Right kidney (tissue), 1 donor: ENCODE data around the gene MTERF2.
"Not testable (repeated sequence)": the region's sequence is repeated elsewhere in the genome, so short reads cannot be mapped to it uniquely, and the experiment has no call there.

Source experiments
- DNase-seq: peaks from one replicate; pipeline ENCODE4 v3.0.0-alpha.2; 2016

MTERF2 gene

DNA sequence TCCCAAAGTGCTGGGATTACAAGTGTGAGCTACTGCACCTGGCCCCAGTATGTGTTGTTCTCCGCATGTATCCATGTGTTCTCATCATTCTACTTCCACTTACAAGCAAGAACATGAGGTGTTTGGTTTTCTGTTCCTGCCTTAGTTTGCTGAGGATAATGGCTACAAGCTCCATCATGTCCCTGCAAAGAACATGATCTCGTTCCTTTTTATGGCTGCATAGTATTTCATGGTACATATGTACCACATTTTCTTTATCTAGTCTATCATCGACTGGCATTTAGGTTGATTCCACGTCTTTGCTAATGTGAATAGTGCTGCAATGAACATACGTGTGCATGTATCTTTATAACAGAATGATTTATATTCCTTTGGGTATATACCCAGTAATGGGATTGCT is 9.2 kb upstream of the MTERF2 start:
- DNase-seq, result not testable (repeated sequence)

DNA sequence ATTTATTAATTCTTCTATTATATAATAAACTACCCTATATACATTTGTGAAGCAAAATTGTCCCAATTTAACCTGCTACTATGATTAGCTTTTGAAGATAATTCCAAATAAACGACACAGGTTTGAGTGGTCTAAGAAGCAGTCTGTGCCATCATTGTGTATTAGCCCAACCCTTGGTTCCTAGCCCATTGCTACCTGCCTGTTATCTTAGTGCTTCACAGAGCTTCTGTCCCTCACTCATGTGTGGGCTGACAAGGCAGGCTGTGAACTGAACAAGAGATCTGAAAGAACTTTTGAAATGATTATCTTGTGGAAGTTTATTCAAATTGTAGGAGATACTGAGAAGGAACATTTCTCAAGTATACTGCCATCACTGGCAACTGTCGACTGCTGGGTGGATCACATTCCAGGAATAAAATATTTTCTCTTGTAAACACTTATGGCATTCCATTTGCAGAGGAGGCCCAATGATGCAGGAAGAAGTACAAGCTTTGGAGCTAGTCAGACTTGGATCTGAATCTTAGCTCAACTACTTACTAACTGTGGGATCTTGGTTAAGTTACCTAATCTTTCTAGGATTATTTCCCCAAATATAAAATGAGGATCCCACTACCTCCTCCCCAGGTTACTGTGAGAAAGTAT is 7.8 kb upstream of the MTERF2 start:
- no peak for DNase-seq

DNA sequence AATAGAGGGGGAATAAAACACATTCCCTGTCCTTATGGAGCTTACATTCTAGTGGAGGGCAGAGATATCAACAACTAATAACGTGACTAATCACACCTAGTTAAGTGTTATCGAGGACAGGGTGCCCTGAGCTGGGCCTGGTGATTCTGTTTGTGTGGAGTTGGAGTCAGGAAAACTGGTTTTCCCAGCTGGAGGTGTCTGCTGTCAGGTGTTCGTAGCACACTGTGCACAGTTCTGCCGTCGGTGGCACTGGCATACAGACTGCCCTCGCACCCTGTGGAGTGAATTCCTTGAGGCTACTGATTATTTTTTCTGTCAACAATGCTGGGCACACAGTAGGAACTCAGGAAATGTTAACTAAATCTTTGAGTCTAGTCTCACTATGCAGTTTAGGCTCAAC is 900 bp upstream of the MTERF2 start:
- DNase-seq, result no peak

DNA sequence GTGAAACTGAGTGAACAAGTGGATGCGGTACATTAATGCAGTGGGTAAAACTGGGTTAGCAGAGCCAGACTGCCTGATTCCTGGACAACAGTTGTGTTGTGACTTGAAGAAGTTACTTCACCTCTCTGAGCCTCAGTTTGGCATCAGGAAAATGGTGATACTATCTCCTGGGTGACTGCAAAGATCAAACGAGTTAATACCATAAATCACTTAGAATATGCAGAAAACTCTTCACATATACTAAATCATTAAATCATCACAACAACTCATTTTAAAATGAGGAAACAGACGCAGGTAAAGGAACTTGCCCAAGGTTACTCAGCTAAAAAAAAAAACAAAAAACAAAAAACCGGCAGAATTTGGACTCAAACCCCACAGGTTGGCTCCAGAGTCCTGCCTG is 811 bp downstream of the MTERF2 start:
- no peak for DNase-seq

DNA sequence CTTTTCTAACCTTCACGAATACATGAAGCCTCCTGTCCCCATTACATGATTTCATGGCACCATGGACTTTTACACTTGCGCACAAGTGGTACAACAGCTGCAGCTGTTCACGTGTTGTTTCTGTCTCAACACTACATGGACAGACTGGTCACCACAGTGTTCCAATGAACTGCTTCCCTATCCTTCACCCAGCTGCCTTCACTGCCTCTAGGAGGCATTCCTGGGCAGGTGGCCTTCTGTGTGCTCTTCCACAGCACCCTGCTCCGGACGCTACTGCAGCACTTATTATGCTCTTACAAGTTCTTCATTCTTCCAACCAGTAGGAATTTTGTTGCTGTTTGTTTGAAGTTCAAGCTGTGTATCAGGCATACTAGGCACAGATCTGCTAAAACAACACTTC is 1.5 kb downstream of the MTERF2 start:
- no peak for DNase-seq

DNA sequence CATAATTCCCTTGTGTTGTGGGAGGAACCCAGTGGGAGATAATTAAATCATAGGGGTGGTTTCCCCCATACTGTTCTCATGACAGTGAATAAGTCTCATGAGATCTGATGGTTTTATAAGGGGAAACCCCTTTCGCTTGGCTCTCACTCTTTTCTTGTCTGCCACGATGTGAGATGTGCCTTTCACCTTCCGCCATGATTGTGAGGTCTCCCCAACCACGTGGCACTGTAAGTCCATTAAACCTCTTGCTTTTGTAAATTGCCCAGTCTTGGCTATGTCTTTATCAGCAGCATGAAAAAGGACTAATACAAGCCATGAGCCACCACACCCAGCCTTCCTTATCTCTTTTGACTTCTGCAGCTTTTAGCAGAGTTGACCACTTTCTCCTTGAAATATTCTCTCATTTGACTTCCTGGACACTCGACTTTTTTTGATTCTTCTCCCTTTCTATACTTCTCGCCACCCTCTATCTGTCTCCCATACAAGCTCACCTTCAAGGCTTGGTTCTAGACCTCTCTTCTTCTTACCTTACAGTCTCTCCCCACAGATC is 2.3 kb downstream of the MTERF2 start:
- no peak for DNase-seq

DNA sequence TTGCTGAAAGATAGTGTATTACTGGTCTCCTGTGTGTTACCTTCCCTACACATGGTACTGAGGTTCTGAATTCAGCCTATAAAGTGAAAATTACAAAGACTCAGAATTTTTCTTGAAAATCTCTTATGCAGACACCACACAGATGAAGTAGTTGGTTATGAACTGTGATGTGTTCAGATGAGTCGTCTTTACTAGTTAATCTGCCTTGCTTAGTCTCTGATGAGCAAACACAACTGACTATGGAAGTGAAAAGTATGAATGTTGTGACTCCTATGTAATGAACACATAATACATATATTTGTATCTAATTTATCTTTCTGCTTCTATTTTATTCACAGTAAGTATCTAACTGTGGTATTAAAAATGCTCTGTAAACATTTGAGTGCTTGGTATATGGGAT is 4.7 kb downstream of the MTERF2 start:
- DNase-seq, result no peak

DNA sequence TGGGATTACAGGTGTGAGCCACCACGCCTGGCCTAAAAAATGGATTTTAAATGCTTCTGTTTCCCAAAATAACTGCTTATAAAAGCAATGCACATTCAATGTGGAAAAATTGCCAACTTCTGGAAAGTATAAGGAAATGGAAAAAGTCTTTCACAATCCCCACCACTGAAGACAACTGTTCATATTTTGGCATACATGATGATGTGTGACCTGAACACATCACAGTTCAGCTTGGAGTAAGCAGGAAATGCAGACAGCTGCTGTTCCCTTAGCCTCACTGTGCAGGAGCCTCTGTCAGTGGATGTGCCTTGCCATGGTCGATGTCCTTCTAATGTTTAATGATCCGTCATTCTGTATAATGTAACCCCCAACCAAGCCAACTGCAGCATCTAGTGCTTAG is 5.2 kb downstream of the MTERF2 start:
- DNase-seq, result no peak

DNA sequence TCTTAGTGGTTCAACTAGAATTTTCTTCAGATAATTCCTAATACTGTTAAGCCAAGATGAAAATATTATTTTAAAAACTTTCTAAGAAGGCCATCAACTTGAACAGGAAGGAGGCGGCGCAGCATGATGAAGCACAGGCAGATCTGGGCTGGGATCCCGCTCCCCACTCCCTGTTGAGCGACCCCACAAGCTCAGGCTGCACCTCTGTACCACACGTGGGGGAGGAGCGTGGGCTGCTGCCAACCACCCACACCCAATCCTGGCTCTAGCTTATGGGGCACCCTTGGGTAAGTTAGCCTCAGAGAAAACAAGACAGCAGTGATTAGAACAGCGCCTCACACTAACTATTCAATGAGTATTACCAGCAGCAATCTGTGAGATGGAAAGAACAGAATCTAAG is 6.0 kb downstream of the MTERF2 start:
- DNase-seq, result no peak

DNA sequence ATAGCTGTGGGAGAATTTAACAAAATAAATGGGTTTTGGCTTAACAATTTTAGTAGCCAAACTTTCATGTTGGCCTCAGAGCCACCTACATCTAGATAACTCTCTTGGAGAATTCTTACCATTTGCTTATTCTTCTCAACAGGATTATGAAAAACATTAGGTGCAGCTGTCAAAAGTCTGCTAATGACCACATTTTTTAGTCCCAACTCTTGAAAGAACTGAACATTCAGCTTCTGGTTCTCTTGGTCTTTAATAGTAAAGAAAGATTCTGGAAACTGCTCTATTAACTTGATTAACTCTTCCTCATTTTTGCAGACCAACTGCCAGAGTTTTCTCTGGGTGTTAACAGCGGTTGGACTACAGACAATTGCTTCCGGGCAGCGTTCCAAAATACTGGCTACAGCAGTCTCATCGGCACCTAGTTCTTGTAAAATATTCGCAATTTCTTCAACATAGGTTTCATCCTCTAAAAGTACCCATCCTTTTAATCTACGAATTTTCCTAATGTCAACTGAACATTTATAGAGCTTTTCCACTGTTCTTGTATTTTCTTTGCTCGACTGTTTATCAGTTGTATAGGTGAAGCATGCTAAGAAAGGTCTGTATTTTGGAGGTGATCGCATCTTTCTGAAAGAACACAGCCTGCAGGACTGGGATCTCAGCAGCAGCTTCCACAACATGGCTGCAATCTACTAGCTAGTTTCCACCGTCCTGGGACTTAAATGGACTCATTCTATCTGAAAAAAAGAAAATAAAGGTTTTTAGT is 8.7 kb downstream of the MTERF2 start:
- no peak for DNase-seq

DNA sequence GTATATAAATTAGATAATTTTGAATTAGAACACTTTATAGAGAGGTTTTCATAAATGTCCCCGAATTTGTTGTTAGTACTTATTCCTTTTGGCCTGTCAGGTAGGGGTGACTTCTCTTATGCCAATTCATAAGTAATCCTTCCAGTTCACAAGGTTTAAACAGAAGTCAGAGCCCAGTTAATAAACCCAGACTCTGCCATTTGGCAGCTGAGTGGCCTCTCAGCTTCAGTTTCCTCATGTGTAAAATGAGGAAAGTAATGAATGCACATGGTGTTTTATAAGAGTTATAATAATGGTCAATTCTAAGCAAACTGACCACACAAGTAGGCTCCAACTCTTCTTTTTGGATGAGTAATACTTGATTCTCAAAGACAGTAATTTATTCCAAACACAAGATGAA is 10.3 kb downstream of the MTERF2 start:
- DNase-seq, result no peak

DNA sequence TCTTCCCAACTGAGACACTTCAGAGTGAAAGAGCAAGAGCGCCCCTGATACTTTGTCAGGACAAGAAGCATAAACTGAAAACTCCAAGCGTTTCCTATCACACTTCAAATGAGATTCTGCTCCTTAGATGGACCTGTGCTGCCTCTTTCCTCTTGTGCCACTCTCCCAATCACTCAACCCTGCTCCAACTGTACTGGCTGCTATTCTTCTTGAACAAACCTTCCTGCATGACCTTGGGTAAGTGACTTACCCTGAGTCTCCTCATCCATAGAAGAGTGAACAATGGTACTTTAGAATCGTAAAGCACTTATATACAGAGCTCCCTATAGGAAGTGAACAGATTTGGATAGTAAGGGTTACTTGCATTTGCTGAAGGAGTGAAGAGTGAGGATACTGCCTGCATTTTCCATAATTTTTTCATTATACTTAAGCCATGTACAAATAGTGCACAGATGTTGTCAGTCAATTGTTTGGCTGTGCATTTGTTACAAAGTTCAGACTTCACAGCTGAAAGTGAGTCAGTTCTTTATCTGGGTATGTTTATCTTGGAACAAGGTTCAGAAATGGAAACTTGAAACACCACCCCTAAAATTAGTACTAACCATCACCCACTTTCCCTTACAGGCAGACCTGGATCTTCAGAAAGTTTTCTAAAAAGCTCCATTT is 10.8 kb downstream of the MTERF2 start:
- DNase-seq, result no peak

DNA sequence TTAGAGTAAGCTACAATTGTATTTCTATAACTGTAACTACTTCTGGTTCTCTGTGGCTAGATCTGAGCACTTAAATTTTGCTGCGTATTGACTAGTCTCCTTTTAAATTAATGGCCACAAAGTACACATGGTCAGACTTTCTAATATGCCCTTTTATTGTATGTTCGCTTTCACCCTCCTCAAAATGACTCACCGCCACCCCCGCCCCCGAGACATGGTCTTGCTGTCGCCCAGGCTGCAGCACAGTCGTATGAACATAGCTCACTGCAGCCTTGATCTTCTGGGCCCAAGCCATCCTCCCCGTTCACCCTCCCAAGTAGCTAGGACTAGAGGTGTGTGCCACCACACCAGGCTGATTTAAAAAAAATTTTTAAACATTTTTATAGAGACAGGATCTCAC is 11.8 kb downstream of the MTERF2 start:
- no peak for DNase-seq

DNA sequence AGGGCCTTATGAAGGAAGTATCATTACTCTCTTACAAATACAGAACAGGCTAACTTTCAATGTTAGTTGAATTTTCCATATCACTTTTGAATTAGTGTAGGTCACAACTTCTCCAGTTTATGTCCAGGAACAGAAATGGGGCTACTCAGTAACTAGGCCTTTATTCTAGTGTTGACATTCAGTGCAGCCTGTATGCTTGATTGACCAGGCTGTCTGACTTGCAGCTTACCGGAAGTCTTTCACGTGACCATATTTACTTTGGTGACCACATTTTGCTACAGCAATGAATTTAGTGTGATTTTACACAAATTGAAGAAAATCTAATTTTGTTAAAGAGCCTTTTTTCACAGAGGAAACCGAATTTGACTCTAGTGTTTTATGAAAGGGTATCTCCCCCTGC is 12.4 kb downstream of the MTERF2 start:
- DNase-seq, result no peak

DNA sequence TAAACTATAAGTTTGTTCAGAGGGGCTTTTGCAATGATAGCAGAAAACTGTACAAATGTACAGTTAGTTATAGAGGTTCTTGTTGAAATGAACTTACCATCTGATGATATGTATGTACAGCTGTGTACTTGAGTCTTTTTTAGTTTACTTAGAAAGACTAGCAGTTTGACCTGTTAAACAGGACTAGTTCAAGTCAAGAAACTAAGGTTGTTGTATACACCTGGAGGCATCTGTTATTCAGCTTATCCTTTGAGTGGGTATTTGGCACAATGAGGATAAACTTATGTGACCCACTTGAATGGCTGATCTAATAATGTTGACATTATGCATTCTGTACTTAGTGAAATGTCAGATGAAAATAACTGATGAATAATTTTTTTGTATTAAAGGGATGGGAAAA is 13.4 kb downstream of the MTERF2 start:
- DNase-seq, result no peak

DNA sequence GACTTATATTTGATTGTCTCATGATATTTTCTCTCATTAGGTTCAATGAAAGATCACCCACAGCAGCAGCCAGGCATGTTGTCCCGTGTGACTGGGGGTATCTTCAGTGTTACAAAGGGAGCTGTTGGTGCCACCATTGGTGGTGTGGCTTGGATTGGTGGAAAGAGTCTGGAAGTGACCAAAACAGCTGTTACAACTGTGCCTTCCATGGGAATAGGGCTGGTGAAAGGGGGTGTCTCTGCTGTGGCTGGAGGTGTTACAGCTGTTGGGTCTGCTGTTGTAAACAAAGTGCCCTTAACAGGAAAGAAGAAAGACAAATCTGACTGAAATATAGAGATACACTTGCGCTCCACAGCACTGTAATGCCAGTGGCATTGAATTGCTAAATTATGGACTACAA is 15.9 kb downstream of the MTERF2 start:
- no peak for DNase-seq

DNA sequence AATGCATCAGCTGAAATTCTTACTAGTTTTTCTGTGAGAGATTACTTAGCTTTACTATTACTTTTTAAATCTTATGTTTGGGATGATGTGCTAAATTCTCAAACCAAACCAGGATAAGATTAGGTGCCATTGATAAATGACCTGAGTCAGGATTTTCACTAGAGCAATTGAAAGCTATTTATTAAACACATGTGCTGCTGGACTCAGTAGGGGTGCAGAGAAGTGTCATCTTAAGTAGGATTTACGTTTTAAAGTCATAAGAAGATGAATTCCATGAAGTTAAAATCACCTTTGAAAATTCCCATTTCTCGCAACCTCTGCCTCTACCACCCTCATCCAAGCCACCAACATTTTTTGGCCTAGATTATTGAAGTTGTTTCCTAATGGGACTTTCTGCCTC is 22.4 kb downstream of the MTERF2 start:
- no peak for DNase-seq

DNA sequence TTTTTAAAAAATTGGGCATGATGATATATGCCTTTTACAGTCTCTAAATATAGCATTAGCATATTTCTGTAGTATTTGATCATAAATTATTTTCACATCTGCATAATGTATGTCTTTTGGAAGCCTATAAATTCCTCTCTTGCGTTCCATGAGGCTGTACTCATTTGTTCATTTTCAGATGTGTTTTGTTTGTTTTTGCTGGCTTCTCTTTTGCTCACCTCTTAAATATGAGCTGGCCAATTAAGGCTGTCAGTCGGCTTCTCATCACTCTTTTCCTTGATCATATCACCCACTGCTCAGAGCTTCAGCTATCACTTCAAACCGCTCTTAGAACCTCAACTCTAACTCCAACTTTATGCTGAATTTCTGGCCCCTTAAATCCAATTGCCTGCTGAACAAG is 24.7 kb downstream of the MTERF2 start:
- no peak for DNase-seq

DNA sequence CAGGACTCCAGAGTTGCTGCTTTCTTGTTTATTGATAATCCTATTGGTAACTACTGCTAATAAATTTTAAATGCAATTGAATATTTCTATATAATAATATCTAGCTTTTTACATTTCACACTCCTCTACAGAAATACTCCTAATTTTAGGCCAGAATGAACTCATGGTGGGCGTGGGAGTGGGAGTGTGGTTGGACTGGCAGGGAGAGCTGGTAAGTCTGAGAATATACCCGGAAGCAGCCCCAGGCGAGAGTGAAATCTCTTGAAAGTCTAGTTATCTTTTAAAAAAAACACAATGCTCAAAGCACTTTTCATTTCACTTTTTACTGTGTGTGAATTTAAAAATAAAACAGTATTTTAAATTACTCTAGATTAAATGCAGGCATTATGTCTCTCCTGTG is 26.5 kb downstream of the MTERF2 start:
- no peak for DNase-seq

DNA sequence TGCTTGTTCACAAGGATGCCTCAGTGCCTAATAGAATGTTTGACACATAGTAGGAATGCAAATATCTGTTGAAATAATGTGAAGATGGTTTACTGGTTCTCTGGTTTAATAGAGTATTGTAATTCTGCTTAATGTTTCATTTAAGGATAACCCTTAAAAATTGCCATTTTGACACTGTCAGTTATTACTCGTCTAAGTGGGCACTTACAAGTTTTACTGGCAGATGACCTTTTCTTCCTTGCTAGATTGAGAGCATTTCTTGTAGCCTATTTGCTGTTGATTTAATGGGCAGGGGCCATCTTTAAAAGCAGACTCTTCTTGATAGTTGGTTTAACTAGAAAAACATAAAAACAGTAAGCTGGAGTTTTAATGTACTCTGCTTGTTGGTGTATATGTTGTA is 29.4 kb downstream of the MTERF2 start:
- DNase-seq, result no peak

DNA sequence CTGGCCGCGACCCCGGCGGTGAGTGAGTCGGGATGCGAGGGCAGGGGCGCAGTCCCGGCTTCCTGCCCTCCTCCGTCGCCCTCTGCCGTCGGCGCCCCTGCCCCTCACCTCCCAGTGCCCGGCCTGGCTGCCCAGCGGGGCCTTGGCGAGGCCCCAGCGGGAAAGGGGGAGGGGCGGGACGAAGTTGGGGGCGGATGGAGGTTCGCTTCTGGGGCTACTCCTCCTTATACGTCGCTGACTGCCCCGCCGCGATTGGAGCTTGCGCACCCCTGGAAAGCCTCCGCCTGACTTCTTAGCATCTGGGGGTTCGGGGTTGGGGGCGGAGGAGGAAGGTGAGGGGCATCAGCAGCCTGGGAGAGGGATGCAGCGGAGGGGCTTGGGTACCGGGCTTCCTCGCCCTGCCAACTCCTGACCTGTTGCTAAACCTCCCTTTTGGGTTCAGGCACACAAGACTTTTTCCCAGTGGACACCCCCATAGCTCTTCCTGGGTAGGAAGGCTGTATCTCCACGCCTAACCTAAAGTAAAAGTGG is 30.8 kb downstream of the MTERF2 start:
- DNase-seq, result peak; percentile 97

DNA sequence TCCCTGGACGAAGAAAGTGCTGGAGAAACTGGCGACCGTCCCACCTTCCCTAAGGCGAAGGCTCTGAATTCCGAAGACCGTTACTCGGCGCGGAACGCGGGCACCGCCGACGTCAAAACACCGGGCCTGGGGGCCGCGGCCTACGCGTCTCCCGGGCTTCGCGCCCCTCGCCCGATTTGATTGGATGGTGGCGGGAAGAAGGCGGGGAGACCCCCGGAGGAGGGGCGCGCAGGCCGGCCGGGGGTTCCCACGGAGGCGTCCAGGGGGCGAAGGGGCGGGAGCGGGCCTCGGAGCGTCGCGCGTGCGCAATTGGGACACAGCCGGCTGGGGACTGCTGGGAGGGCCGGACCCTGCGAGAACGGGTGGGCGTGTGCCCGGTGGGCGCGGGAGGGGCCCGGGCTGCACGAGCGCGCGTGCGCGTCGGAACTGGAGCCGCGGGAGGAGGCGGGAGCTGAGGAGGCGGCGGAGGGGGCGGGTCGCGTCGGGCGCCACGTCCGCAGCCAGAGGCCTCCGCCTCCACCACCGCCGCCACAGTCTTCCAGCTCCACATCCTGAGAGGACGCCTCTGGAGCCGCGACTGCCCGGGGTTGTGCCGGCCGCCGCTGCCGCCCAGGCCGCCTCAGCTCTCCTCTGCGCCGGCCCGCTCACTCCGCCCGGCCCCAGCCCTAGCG is 31.4 kb downstream of the MTERF2 start, which contains the start of gene TMEM263:
Gene TMEM263 (plus strand): TSS at position 531 of the 671 bp plus-strand sequence. CDS start 11,210 bp downstream, outside the sequence.
- peak; percentile 96 for DNase-seq
